Skeletal muscle tissue (tissue), 4 donors: ENCODE data around the gene INPP4B. TPM values are rescaled to one million over a fixed set of nuclear protein-coding genes. Genes with fewer than 3 reads are reported as not detected.

Experiments
- H3K27ac ChIP-seq: one replicate; pipeline ENCODE4 v1.7.0; 2013; ENCODE audit warnings: mild to moderate bottlenecking, low read depth, low read length, inconsistent platforms
- H3K27me3 ChIP-seq, 3 donors: one replicate each; pipeline ENCODE4 v1.7.0; 2013; ENCODE audit warnings: low read length in 3 of 3; ENCODE audit not compliant: control insufficient read depth in 3 of 3, insufficient read depth in 3 of 3
- H3K36me3 ChIP-seq, 3 donors: one replicate each; pipeline ENCODE4 v1.7.0; 2013; ENCODE audit warnings: low read length in 3 of 3; ENCODE audit not compliant: control insufficient read depth in 3 of 3, insufficient read depth in 3 of 3
- H3K4me1 ChIP-seq, 3 donors: one replicate each; pipeline ENCODE4 v1.7.0; 2013; ENCODE audit warnings: low read length in 3 of 3, mild to moderate bottlenecking in 3 of 3; ENCODE audit not compliant: control insufficient read depth in 3 of 3, insufficient read depth in 3 of 3
- H3K4me3 ChIP-seq, 3 donors: one replicate each; pipeline ENCODE4 v1.7.0; 2013; ENCODE audit warnings: low read length in 3 of 3
- H3K9ac ChIP-seq, 3 donors: one replicate each; pipeline ENCODE4 v1.7.0; 2013; ENCODE audit warnings: low read length in 3 of 3, mild to moderate bottlenecking in 3 of 3, moderate library complexity in 2 of 3, low read depth in 1 of 3
- H3K9me3 ChIP-seq, 3 donors: one replicate each; pipeline ENCODE4 v1.7.0; 2013; ENCODE audit warnings: low read length in 3 of 3; ENCODE audit not compliant: control insufficient read depth in 3 of 3
- total RNA-seq: library from RNA; depleted of rRNA; stranded (reverse); fragments of >200 nt; gene quantifications from one replicate; pipeline ENCODE4 v1.2.3, GENCODE V29; 2014
- donor health status: Osteomylitis.

INPP4B gene
- total RNA-seq, 1 donor from 2014 or later: 52.7 TPM

GRCh38 chr4:142715727-142716126, 130.4 kb downstream of the INPP4B start:
- H3K4me1 ChIP-seq: no peaks in the 10 kb centered on the region
- H3K9ac ChIP-seq: no peak overlapping the region
- H3K27me3 ChIP-seq: no peaks in the 10 kb centered on the region

DNA sequence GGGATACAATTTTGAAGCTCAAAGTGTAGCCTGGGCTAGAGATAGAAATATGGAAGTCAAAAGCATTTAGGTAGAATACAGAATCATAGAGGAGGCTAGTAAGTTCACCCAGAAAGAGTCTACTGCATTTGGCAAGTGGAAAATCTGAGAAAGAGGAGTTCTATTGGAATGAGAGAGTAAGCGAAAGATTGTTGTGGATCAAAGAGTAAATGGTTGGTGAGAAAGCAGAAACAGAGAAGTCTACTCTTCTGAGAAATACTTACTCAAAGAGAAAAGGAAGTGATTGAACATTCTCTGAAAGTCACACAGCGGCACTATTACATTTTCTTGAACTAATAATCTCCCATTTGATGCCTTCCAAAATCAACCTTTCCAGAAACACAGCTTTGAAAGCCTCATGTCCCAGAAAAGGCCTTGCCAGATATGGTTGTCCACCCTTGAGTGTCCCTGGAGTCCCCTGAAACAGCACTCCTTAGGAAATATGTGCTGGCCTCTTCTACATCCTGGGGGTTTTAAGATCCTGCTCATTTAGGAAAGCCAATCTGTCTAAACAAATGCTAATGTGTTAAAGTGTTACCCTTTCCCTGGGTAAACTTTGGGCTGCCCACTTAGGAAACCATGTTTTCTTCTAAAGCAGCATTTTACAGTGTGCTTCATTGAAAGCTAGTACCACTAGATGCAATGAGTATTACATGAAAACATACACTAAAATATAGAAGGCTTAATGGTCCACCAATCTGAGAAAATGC, 132.6 kb downstream of the INPP4B start:
- H3K36me3 ChIP-seq: no peaks in the 10 kb centered on the region
- H3K9me3 ChIP-seq: no peaks in the 10 kb centered on the region
- no peaks in the 10 kb centered on the region for H3K4me1 ChIP-seq
- H3K27me3 ChIP-seq: no peaks in the 10 kb centered on the region
- no peak overlapping the region for H3K9ac ChIP-seq
- H3K27ac ChIP-seq: no peak overlapping the region
- H3K4me3 ChIP-seq: no peak overlapping the region

More at GRCh38 chr4:142715727-142716126, 130.4 kb downstream of the INPP4B start:
- H3K9me3 ChIP-seq: no peaks in the 10 kb centered on the region
- no peaks in the 10 kb centered on the region for H3K36me3 ChIP-seq
- H3K27ac ChIP-seq: no peak overlapping the region
- H3K4me3 ChIP-seq: no peak overlapping the region

DNA sequence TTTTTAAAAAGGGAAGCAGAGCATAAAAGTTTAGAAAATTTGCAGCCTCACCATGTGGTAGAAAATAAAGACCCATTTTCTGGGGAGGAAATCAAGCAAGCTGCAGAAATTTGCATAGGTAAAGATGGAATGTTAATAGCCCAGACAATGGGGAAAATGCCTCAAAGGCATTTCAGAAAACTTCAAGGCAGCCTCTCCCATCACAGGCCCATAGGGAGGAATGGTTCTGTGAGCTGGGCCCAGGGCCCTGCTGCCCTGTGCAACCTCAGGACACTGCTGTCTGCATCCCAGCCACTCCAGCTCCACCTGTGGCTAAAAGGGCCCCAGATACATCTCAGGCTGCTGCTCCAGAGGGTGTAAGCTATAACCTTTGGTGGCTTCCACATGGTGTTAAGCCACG, 137.9 kb downstream of the INPP4B start:
- no peak overlapping the region for H3K9ac ChIP-seq
- no peaks in the 10 kb centered on the region for H3K9me3 ChIP-seq
- H3K4me1 ChIP-seq: no peaks in the 10 kb centered on the region
- no peak overlapping the region for H3K27ac ChIP-seq
- no peaks in the 10 kb centered on the region for H3K36me3 ChIP-seq
- H3K27me3 ChIP-seq: no peaks in the 10 kb centered on the region
- H3K4me3 ChIP-seq: no peak overlapping the region

- no peaks in the 10 kb centered on the region for H3K36me3 ChIP-seq
- no peaks in the 10 kb centered on the region for H3K27me3 ChIP-seq
- H3K4me3 ChIP-seq: no peak overlapping the region
- H3K9me3 ChIP-seq: no peaks in the 10 kb centered on the region
- H3K4me1 ChIP-seq: no peaks in the 10 kb centered on the region
- no peak overlapping the region for H3K9ac ChIP-seq
- no peak overlapping the region for H3K27ac ChIP-seq
Measured at GRCh38 chr4:142707401-142707800, 138.7 kb downstream of the INPP4B start.

- no peak overlapping the region for H3K27ac ChIP-seq
- H3K9me3 ChIP-seq: no peaks in the 10 kb centered on the region
- no peaks in the 10 kb centered on the region for H3K4me1 ChIP-seq
- H3K4me3 ChIP-seq: no peak overlapping the region
- no peak overlapping the region for H3K9ac ChIP-seq
- H3K27me3 ChIP-seq: no peaks in the 10 kb centered on the region
- no peaks in the 10 kb centered on the region for H3K36me3 ChIP-seq
Measured at GRCh38 chr4:142706381-142706780, 139.7 kb downstream of the INPP4B start.

- Histone ChIP-seq H3K27ac (no peak overlapping the region), H3K4me3 (no peak overlapping the region), H3K36me3 (no peaks in the 10 kb centered on the region), H3K9ac (no peak overlapping the region), H3K9me3 (no peaks in the 10 kb centered on the region), H3K27me3 (no peaks in the 10 kb centered on the region), H3K4me1 (no peaks in the 10 kb centered on the region)
Measured at GRCh38 chr4:142705820-142706219, 140.3 kb downstream of the INPP4B start.

DNA sequence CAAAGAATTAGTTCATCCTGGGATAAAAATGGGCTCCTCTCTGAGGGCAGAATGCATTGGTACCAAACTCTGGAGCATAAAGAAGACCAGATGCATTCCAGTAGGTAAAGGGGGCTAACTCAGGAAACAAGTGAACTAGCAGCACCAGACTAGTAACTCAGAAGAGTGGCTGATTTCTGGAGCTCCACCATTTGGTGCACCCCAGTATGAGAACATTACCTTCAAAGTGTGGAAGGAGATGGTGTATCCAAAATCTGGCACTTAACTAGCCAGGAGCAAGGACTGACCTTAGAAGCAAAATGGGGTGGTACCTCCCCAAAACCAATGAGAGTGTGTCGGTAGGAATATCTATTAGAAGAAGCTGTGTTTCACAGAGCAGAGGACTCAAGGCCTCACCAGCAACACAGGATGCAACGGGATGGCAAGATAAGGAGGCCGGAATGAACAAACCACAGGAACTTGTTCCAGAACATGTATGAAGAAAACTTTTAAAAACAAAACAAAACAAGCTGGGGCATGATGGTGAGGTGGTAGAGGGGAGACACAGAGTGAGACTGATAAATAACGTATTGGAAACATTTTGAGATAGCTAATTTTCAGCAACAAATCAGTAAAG, 142.3 kb downstream of the INPP4B start:
- Histone ChIP-seq H3K27me3 (no peaks in the 10 kb centered on the region), H3K27ac (no peak overlapping the region), H3K9me3 (no peaks in the 10 kb centered on the region), H3K36me3 (no peaks in the 10 kb centered on the region), H3K4me1 (no peaks in the 10 kb centered on the region), H3K9ac (no peak overlapping the region), H3K4me3 (no peak overlapping the region)

- Histone ChIP-seq H3K9me3 (no peaks in the 10 kb centered on the region), H3K4me3 (no peak overlapping the region), H3K27me3 (no peaks in the 10 kb centered on the region), H3K9ac (no peak overlapping the region), H3K36me3 (no peaks in the 10 kb centered on the region), H3K27ac (no peak overlapping the region), H3K4me1 (peaks cover 0 to 4% (median 3%) of the 10 kb centered on the region in 3 donors)
Measured at GRCh38 chr4:142701017-142701416, 145.1 kb downstream of the INPP4B start.

- no peaks in the 10 kb centered on the region for H3K36me3 ChIP-seq
- no peaks in the 10 kb centered on the region for H3K27me3 ChIP-seq
- no peak overlapping the region for H3K9ac ChIP-seq
- H3K27ac ChIP-seq: no peak overlapping the region
- H3K9me3 ChIP-seq: no peaks in the 10 kb centered on the region
- peaks cover 0 to 4% (median 3%) of the 10 kb centered on the region in 3 donors for H3K4me1 ChIP-seq
- H3K4me3 ChIP-seq: no peak overlapping the region
Measured at GRCh38 chr4:142700531-142700930, 145.6 kb downstream of the INPP4B start.

DNA sequence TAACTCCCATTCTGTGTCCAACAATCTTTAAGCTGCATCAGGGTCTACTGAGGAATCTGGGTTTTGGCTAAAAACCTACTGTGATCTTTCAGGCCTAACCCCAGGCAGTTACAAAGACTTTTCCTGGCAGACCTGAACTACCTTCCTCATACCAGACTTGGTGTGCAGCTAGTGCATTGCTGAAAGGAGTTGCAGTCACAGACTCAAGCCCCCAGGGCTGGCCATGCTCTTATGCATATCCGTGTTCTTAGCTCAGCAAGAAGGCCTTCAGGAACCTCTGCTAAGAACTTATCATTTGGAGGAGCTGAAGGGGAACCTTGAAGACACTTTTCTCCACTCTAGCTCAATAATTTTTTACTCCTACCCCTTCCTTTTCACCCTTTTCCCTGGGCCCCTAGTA, 147.5 kb downstream of the INPP4B start:
- Histone ChIP-seq H3K4me3 (no peak overlapping the region), H3K36me3 (no peaks in the 10 kb centered on the region), H3K9me3 (no peaks in the 10 kb centered on the region), H3K4me1 (peaks cover 0 to 4% (median 3%) of the 10 kb centered on the region in 3 donors), H3K27me3 (no peaks in the 10 kb centered on the region), H3K27ac (no peak overlapping the region), H3K9ac (no peak overlapping the region)
